PC-9 (cell line): ENCODE results near the gene SOX1. TPM values are rescaled to one million over a fixed set of nuclear protein-coding genes. Genes with fewer than 3 reads are reported as not detected.

Experiments
- BruUV-seq: library from RNA; stranded (reverse); fragments of 400-500 nt; replicated peaks from 2 replicates; lab custom pipeline; 2021; lab: Mats Ljungman, UMichigan
- CTCF ChIA-PET: fragments of 300-600 bp; sonication (Branson Sonifier 250); formaldehyde crosslinking; loops from one replicate; lab custom pipeline; 2022; ENCODE audit warnings: antibody characterized with exemption; lab: Charles Lee
- POLR2A ChIA-PET: fragments of 300-600 bp; sonication (Branson Sonifier 250); formaldehyde crosslinking; loops from one replicate; lab custom pipeline; 2022; ENCODE audit warnings: antibody characterized with exemption; ENCODE audit not compliant: unreplicated experiment; lab: Charles Lee
- DNase-seq, 2 experiments: peaks; one replicate each; pipeline versions ENCODE4 v3.0.0 to v3.0.0-alpha.2; 2015 to 2022; ENCODE audit warnings: mixed read lengths in 1 of 2
- H2AFZ ChIP-seq: fragments of 200-600 bp; sonication (generic); 2 replicates; pipeline ENCODE4 v1.8.1; 2017; ENCODE audit warnings: antibody characterized with exemption
- H3F3A ChIP-seq: fragments of 200-600 bp; sonication (generic); 2 replicates; pipeline ENCODE4 v1.8.1; 2017; ENCODE audit warnings: antibody characterized with exemption, mild to moderate bottlenecking, low read depth; ENCODE audit not compliant: insufficient read depth
- H3K27ac ChIP-seq: fragments of 200-600 bp; sonication (generic); 2 replicates; pipeline ENCODE4 v1.6.1; 2016; ENCODE audit warnings: mixed run types
- H3K27me3 ChIP-seq: fragments of 200-600 bp; sonication (generic); 2 replicates; pipeline ENCODE4 v1.6.1; 2016; ENCODE audit warnings: low read depth, mixed run types; ENCODE audit not compliant: insufficient read depth
- H3K36me3 ChIP-seq: fragments of 200-600 bp; sonication (generic); 2 replicates; pipeline ENCODE4 v1.6.1; 2016; ENCODE audit warnings: low read depth, mixed run types
- H3K4me1 ChIP-seq: fragments of 200-600 bp; sonication (generic); replicated peaks from 2 replicates; pipeline ENCODE4 v1.6.1; 2016; ENCODE audit warnings: mixed run types; ENCODE audit not compliant: insufficient read depth
- H3K4me2 ChIP-seq: fragments of 200-600 bp; sonication (generic); 2 replicates; pipeline ENCODE4 v1.6.1; 2017; ENCODE audit warnings: mixed run types
- H3K4me3 ChIP-seq: fragments of 200-600 bp; sonication (generic); 2 replicates; pipeline ENCODE4 v1.6.1; 2016; ENCODE audit warnings: mixed run types
- H3K79me2 ChIP-seq: fragments of 200-600 bp; sonication (generic); 2 replicates; pipeline ENCODE4 v1.6.1; 2017; ENCODE audit warnings: low read depth, mixed run types
- H3K9me2 ChIP-seq: fragments of 200-600 bp; sonication (generic); 2 replicates; pipeline ENCODE4 v1.8.1; 2017; ENCODE audit warnings: mild to moderate bottlenecking; ENCODE audit not compliant: insufficient read depth
- H3K9me3 ChIP-seq: fragments of 200-600 bp; sonication (generic); 2 replicates; pipeline ENCODE4 v1.8.1; 2016; ENCODE audit warnings: low read depth; ENCODE audit not compliant: insufficient read depth
- H4K20me1 ChIP-seq: fragments of 200-600 bp; sonication (generic); 2 replicates; pipeline ENCODE4 v1.8.1; 2017; ENCODE audit not compliant: insufficient read depth
- EZH2 ChIP-seq: fragments of 200-600 bp; sonication (generic); IDR thresholded peaks from 2 replicates; pipeline ENCODE4 v1.8.0; 2017; ENCODE audit warnings: antibody characterized with exemption, low read depth
- intact Hi-C: fragments of 100-400 bp; cut with micrococcal nuclease; formaldehyde crosslinking; loops from one replicate; pipeline ENCODE4 v1.10.0; 2022; ENCODE audit not compliant: unreplicated experiment
- total RNA-seq: library from RNA; stranded (reverse); gene quantifications from 2 replicates; pipeline ENCODE4 v1.2.3, GENCODE V29; 2021
- TF ChIP-seq, protein P1 (sequence below): fragments of 200-600 bp; sonication (generic); conservative IDR thresholded peaks from 2 replicates; pipeline ENCODE4 v1.6.1; 2017; ENCODE audit warnings: mixed run types, antibody characterized with exemption, mild to moderate bottlenecking, moderate library complexity

The SOX1 gene
- total RNA-seq, 1 experiment from 2014 or later: not detected

GRCh38 chr13:112106478-112107141, 39.7 kb downstream of the SOX1 start:
- H3K4me2 ChIP-seq: no peak overlapping the region
- ChIA-PET CTCF (no interaction called here), POLR2A (no interaction called here)
- no peaks in the 10 kb centered on the region for H3K79me2 ChIP-seq
- no peak for TF ChIP-seq EZH2
- TF ChIP-seq, protein P1, sequence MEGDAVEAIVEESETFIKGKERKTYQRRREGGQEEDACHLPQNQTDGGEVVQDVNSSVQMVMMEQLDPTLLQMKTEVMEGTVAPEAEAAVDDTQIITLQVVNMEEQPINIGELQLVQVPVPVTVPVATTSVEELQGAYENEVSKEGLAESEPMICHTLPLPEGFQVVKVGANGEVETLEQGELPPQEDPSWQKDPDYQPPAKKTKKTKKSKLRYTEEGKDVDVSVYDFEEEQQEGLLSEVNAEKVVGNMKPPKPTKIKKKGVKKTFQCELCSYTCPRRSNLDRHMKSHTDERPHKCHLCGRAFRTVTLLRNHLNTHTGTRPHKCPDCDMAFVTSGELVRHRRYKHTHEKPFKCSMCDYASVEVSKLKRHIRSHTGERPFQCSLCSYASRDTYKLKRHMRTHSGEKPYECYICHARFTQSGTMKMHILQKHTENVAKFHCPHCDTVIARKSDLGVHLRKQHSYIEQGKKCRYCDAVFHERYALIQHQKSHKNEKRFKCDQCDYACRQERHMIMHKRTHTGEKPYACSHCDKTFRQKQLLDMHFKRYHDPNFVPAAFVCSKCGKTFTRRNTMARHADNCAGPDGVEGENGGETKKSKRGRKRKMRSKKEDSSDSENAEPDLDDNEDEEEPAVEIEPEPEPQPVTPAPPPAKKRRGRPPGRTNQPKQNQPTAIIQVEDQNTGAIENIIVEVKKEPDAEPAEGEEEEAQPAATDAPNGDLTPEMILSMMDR: no peak
- no peak for DNase-seq
- H3K4me1 ChIP-seq: no peaks in the 10 kb centered on the region
- BruUV-seq: no TSS peak
- H3K36me3 ChIP-seq: no peaks in the 10 kb centered on the region
- H3K27ac ChIP-seq: no peak overlapping the region
- H3K9me2 ChIP-seq: no peaks in the 10 kb centered on the region
- no peak overlapping the region for H3K4me3 ChIP-seq
- H4K20me1 ChIP-seq: no peaks in the 10 kb centered on the region
- no peaks in the 10 kb centered on the region for H3F3A ChIP-seq
- H2AFZ ChIP-seq: no peak overlapping the region
- H3K9me3 ChIP-seq: no peaks in the 10 kb centered on the region
- H3K27me3 ChIP-seq: peaks cover 77% of the 10 kb centered on the region
- intact Hi-C loops: no loop called here

GRCh38 chr13:112107289-112107688, 40.3 kb downstream of the SOX1 start:
- Histone ChIP-seq H3K9me3 (no peaks in the 10 kb centered on the region), H3K79me2 (no peaks in the 10 kb centered on the region), H3K27me3 (peaks cover 77% of the 10 kb centered on the region), H3K27ac (no peak overlapping the region), H3K4me1 (no peaks in the 10 kb centered on the region), H3K4me2 (no peak overlapping the region), H3F3A (no peaks in the 10 kb centered on the region), H2AFZ (no peak overlapping the region), H3K4me3 (no peak overlapping the region), H4K20me1 (no peaks in the 10 kb centered on the region), H3K36me3 (no peaks in the 10 kb centered on the region), H3K9me2 (no peaks in the 10 kb centered on the region)
- intact Hi-C loops: no loop called here
- ChIA-PET POLR2A (no interaction called here), CTCF (no interaction called here)
- DNase-seq: no peak
- TF ChIP-seq, protein P1: no peak
- TF ChIP-seq EZH2: no peak
- no TSS peak for BruUV-seq

GRCh38 chr13:112110479-112110878, 43.5 kb downstream of the SOX1 start:
- Histone ChIP-seq H3K36me3 (no peaks in the 10 kb centered on the region), H3K4me3 (no peak overlapping the region), H3K27me3 (peaks cover 96% of the 10 kb centered on the region), H4K20me1 (no peaks in the 10 kb centered on the region), H3K4me2 (no peak overlapping the region), H3K79me2 (no peaks in the 10 kb centered on the region), H3K4me1 (no peaks in the 10 kb centered on the region), H3F3A (no peaks in the 10 kb centered on the region), H2AFZ (no peak overlapping the region), H3K27ac (no peak overlapping the region), H3K9me2 (no peaks in the 10 kb centered on the region), H3K9me3 (no peaks in the 10 kb centered on the region)
- intact Hi-C loops: no loop called here
- no peak for TF ChIP-seq EZH2
- TF ChIP-seq, protein P1: no peak
- ChIA-PET CTCF (no interaction called here), POLR2A (no interaction called here)
- no peak for DNase-seq
- BruUV-seq: no TSS peak
